K562 (cell line): Measurements from ENCODE around the gene TMEM45A. TPM values are rescaled to one million over a fixed set of nuclear protein-coding genes. Genes with fewer than 3 reads are reported as not detected.

Experiments used
- EZH2 ChIP-seq: IDR thresholded peaks from 2 replicates; pipeline ENCODE4 v1.6.1; 2012; ENCODE audit warnings: low read depth, mild to moderate bottlenecking, inconsistent platforms, low read length, borderline replicate concordance
- HES1 ChIP-seq: fragments of 450-650 bp; IDR thresholded peaks from 2 replicates; pipeline ENCODE4 v1.6.1; 2016; ENCODE audit warnings: low read depth, mild to moderate bottlenecking, moderate library complexity
- HMGN3 ChIP-seq: IDR thresholded peaks from 2 replicates; pipeline ENCODE4 v1.6.1; 2011; ENCODE audit warnings: borderline replicate concordance, low read depth, mild to moderate bottlenecking, mixed read lengths, low read length; ENCODE audit not compliant: insufficient read length; ENCODE audit errors: extremely low read depth
- KLF6 ChIP-seq: fragments of 250-450 bp; sonication (Bioruptor Pico); IDR thresholded peaks from 2 replicates; pipeline ENCODE4 v1.4.0; 2020; ENCODE audit warnings: mild to moderate bottlenecking, moderate library complexity, borderline replicate concordance
- NFXL1 ChIP-seq: fragments of 450-650 bp; formaldehyde crosslinking; IDR thresholded peaks from 2 replicates; pipeline ENCODE4 v1.4.0; 2021; ENCODE audit warnings: mild to moderate bottlenecking
- PCBP1 ChIP-seq: fragments of 200-400 bp; formaldehyde crosslinking; IDR thresholded peaks from 2 replicates; pipeline ENCODE4 v1.6.1; 2018; ENCODE audit warnings: mild to moderate bottlenecking, low read depth, low read length; ENCODE audit not compliant: poor library complexity, severe bottlenecking
- ZBTB40 ChIP-seq, 2 experiments: fragments of 450-650 bp in 1 of 2; sonication (generic) in 1 of 2; formaldehyde crosslinking in 1 of 2; IDR thresholded peaks; 2 replicates each; pipeline versions ENCODE4 v1.7.1 to v1.9.0; 2016 to 2022; ENCODE audit warnings: inconsistent platforms in 1 of 2, mild to moderate bottlenecking in 1 of 2, missing genetic modification reagents in 1 of 2
- ZNF165 ChIP-seq: fragments of 250-450 bp; sonication (Bioruptor Pico); IDR thresholded peaks from 2 replicates; pipeline ENCODE4 v1.4.0; 2020; ENCODE audit warnings: borderline replicate concordance
- ZNF282 ChIP-seq: sonication (generic); formaldehyde crosslinking; IDR thresholded peaks from 2 replicates; pipeline ENCODE4 v1.8.1; 2023; ENCODE audit warnings: missing genetic modification reagents
- ZNF445 ChIP-seq: fragments of 250-450 bp; sonication (Bioruptor Pico); IDR thresholded peaks from 2 replicates; pipeline ENCODE4 v1.4.0; 2020; ENCODE audit warnings: low read depth, mild to moderate bottlenecking, moderate library complexity
- ZNF609 ChIP-seq: sonication (generic); formaldehyde crosslinking; IDR thresholded peaks from 2 replicates; pipeline ENCODE4 v1.8.1; 2023; ENCODE audit warnings: missing genetic modification reagents, mild to moderate bottlenecking, borderline replicate concordance
- polyA plus RNA-seq, 8 experiments: library from polyadenylated mRNA; depleted of rRNA in 4 of 8; stranded (reverse) in 5 of 8; unstranded in 3 of 8; fragments of >200 nt; fragmentation: Nextera tagmentation in 2 of 8; fragmentation: Illumina TruSeq in 1 of 8; extraction: Ambion mirVana in 2 of 8; extraction: Trizol in 1 of 8; gene quantifications; 2 replicates each; pipeline versions ENCODE4 v1.2.1 to v1.2.3, GENCODE V29; 2011 to 2014; ENCODE audit warnings: inconsistent platforms in 1 of 8, missing spikeins in 1 of 8
- total RNA-seq, 7 experiments: library from RNA; depleted of rRNA in 6 of 7; stranded (reverse); fragments of >200 nt in 6 of 7; fragmentation: Illumina TruSeq in 2 of 7; extraction: Trizol in 2 of 7; gene quantifications; 2 replicates each; pipeline versions ENCODE4 v1.2.1 to v1.2.3, GENCODE V29; 2011 to 2021; ENCODE audit warnings: low replicate concordance in 1 of 7

The TMEM45A gene
- total and polyA plus RNA-seq, 9 of the 15 experiments (the other 6 are each of a cell fraction or from before 2014, with no cell fraction given), result 0.41 to 4.1 (median 0.95) TPM

GRCh38 chr3:100492059-100493006, at the start of gene TMEM45A (continued):
- TF ChIP-seq ZNF609 (CRISPR knock-in tag) (no peak), KLF6 (CRISPR knock-in tag) (no peak), ZNF445 (CRISPR knock-in tag) (no peak), ZNF282 (CRISPR knock-in tag) (no peak), ZNF165 (CRISPR knock-in tag) (no peak), ZBTB40 (IDR thresholded peaks at IDR 0.05) (no peak), ZBTB40 (CRISPR knock-in tag; IDR thresholded peaks at IDR 0.05) (no peak), EZH2 (no peak), HMGN3 (no peak), HES1 (no peak), NFXL1 (CRISPR knock-in tag) (no peak), PCBP1 (peak; percentile 77)
